ENCODE data around the gene SPACA4. TPM values are rescaled to one million over a fixed set of nuclear protein-coding genes. Genes with fewer than 3 reads are reported as not detected.

The SPACA4 gene
- total and polyA plus RNA-seq, 10 donors: not detected

- TF ChIP-seq CTCF (IDR thresholded peaks at IDR 0.05 in 8 of 11, conservative IDR thresholded peaks at IDR 0.05 in 3 of 11) (peak in 1 of 11 experiments; percentile 2), POLR2AphosphoS5 (IDR thresholded peaks at IDR 0.05) (peak; percentile 67 to 91 (median 89)), POLR2A (IDR thresholded peaks at IDR 0.05) (no peak)
- Histone ChIP-seq H3K4me1 (peaks cover 31 to 71% (median 52%) of the 10 kb centered on the region in 6 donors), H3K27me3 (replicated peaks in 1 of 7) (no peaks in the 10 kb centered on the region), H3K9me3 (no peaks in the 10 kb centered on the region), H3K36me3 (peaks cover 0 to 10% (median 7%) of the 10 kb centered on the region in 6 donors), H3K27ac (peak overlapping the region; percentile 92 to 98 (median 95)), H3K4me3 (peak overlapping the region; percentile 21 to 98 (median 77))
- intact Hi-C loops (cut with DNase I; ENCODE audit: low total_unique reads): no loop called here
- 0% methylated on average over 28 to 38 of the region's 38 CpGs for WGBS, 5 donors
- DNase-seq: peak; percentile 100
Observed at GRCh38 chr19:48637449-48637947, 31.0 kb downstream of the SPACA4 start.

DNA sequence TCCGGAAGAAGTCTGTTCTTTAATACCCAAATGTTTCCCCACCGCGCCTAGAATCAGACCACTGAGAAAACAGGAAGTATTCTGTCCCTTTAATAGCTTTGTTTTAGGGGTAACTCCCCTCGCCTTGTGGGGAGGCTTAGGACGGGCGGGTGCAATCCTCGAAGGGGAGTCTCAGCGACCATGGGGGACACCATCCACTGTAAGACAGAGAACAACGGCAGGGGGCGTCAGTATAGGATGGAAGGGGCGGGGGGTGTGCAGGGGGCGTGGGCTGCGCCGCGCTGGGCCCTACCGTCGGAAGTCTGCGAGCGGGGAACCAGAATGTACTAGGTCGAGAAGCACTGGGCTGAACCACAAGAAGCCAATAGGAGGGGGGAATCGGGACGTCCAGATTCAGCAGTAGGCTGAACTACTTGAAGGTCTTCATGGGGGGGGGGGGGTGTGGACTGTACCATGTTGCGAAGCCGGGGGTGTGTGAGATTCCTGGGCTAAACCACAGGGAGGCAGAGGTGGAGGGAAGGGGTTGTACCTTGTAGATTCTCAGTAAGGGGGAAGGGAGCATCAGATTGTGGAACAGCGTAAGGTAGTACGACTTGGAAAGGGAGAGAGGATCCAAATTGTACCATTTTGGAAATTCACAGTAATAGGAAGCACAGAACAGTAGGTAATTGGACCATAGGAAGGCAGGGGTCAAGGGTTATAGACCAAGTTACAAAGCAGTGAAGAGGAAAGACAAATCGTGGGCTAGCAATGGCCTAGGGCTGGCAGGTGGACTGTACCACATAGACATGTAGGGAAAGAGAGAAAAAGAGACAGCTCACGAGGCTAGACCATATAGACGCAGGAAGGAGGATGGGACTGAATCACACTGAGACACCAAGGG is 31.6 kb downstream of the SPACA4 start:
- Histone ChIP-seq H3K36me3 (peaks cover 0 to 3% (median under 1%) of the 10 kb centered on the region in 6 donors), H3K9me3 (no peaks in the 10 kb centered on the region), H3K27me3 (replicated peaks in 1 of 7) (no peaks in the 10 kb centered on the region), H3K4me3 (peak overlapping the region; percentile 21 to 98 (median 70)), H3K4me1 (peaks cover 25 to 64% (median 45%) of the 10 kb centered on the region in 6 donors), H3K27ac (peak overlapping the region; percentile 92 to 98 (median 95))
- TF ChIP-seq POLR2A (IDR thresholded peaks at IDR 0.05): peak in 2 of 3 donors; percentile 24 to 33
- no peak for TF ChIP-seq CTCF (IDR thresholded peaks at IDR 0.05 in 8 of 11, conservative IDR thresholded peaks at IDR 0.05 in 3 of 11)
- TF ChIP-seq POLR2AphosphoS5 (IDR thresholded peaks at IDR 0.05): peak; percentile 63 to 78 (median 69)
- WGBS, 5 donors: 3 to 6% (median 4%) methylated on average over 29 of the region's 29 CpGs
- peak; percentile 93 for DNase-seq
- intact Hi-C loops (cut with DNase I; ENCODE audit: low total_unique reads): no loop called here

DNA sequence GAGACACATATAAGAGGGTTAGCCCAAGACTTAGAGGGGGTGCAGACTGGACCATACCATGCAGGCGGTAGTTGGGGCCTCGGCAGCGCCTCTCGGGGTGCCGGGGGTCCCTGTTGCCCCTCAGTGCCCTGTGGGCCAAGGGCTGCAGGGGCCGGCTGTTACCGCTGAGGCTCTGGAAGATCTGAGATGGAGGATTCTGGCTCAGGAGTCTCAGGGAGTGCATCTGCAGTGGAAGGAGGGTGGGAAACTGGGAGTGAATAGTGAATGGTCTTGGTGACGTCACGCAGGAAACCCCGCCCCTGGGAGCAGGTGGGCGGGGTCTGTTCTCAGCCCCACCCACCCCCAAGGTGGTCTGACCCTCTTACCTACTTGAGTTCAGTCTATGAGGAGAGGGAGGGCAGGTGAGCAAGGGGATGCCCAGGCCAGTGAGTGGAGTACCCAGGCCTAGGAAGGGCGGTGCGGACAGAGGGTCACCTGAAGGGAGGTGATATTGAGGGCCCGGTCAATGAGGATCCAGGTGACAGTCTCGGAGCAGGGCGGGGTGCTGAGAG is 32.4 kb downstream of the SPACA4 start:
- peak overlapping the region in 6 of 8 donors; percentile 7 to 98 (median 77) for H3K4me3 ChIP-seq
- DNase-seq: peak; percentile 87

DNA sequence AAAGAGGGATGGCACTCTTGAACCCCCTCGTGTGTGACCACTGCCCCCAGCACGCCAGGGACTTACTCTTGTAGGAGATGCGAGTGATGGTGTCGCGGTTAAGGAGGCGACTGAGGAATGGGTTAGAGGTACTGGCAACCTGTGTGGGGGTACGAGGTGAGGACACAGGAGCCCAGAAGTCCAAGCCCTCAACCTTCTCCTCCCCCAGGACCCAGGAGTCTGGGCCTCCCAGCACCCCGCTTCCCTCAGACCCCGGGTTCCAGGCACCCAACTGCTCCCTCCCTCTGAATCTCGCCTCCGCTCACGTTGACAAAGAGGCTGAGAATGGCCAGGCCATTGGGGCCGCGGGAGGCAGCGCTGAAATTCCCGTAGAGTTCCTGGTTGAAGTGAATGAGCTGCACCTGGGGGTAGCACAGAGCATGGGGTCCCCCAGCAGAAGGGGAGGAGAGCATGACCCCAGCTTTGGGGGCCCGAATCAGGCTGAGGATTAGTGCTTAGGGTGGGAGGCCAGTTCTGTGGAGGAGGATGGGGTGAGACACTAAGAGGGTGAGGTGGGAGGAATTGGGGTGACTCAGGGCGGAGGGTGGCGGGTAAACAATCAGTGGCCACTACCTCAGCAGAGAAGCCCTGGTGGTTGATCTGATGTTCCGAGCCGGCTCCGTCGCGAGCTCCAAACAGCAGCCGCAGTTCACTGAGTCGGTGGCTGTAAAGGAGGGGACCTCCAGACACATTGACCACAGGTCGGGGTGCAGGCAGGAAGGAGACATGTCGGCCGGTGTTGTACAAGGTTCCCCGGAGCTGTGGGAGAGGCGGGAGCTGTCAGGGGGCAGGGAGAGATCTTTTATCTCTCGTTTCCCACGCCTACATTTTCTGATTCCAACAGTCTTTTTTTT is 33.2 kb downstream of the SPACA4 start:
- 77 to 89% (median 80%) methylated on average over 33 of the region's 33 CpGs for WGBS, 5 donors
- intact Hi-C loops (cut with DNase I; ENCODE audit: low total_unique reads): no loop called here
- DNase-seq: peak; percentile 82

More for the DNA sequence above, 32.4 kb downstream of the SPACA4 start:
- intact Hi-C loops (cut with DNase I; ENCODE audit: low total_unique reads): no loop called here
- TF ChIP-seq POLR2AphosphoS5 (IDR thresholded peaks at IDR 0.05): no peak
- TF ChIP-seq POLR2A (IDR thresholded peaks at IDR 0.05): no peak
- Histone ChIP-seq H3K9me3 (no peaks in the 10 kb centered on the region), H3K27me3 (replicated peaks in 1 of 7) (no peaks in the 10 kb centered on the region), H3K4me1 (peaks cover 17 to 57% (median 38%) of the 10 kb centered on the region in 6 donors), H3K27ac (peak overlapping the region; percentile 92 to 98 (median 95)), H3K36me3 (no peaks in the 10 kb centered on the region)
- WGBS, 5 donors: 73 to 84% (median 81%) methylated on average over 15 to 16 of the region's 16 CpGs

More for the DNA sequence above, 33.2 kb downstream of the SPACA4 start:
- Histone ChIP-seq H3K36me3 (no peaks in the 10 kb centered on the region), H3K9me3 (no peaks in the 10 kb centered on the region), H3K4me3 (no peak overlapping the region), H3K27ac (peak overlapping the region in 3 of 8 donors; percentile 94 to 97 (median 94)), H3K27me3 (replicated peaks in 1 of 7) (no peaks in the 10 kb centered on the region), H3K4me1 (peaks cover 10 to 57% (median 36%) of the 10 kb centered on the region in 6 donors)
- no peak for TF ChIP-seq CTCF (IDR thresholded peaks at IDR 0.05 in 8 of 11, conservative IDR thresholded peaks at IDR 0.05 in 3 of 11)
- no peak for TF ChIP-seq POLR2A (IDR thresholded peaks at IDR 0.05)
- no peak for TF ChIP-seq POLR2AphosphoS5 (IDR thresholded peaks at IDR 0.05)

All from spleen (tissue), 11 donors.